Nephron progenitor cell (in vitro differentiated cells): ENCODE measurements around the gene TEPSIN.

ENCODE experiments used
- DNase-seq: peaks from one replicate; pipeline ENCODE4 v3.0.0; 2021
- H3K27ac Mint-ChIP-seq: 2 replicates; pipeline ENCODE4 v1.8.0; 2021; ENCODE audit warnings: mild to moderate bottlenecking, moderate library complexity, mixed read lengths
- H3K27me3 Mint-ChIP-seq: 2 replicates; pipeline ENCODE4 v1.8.0; 2021; ENCODE audit warnings: mild to moderate bottlenecking, low read depth, mixed read lengths; ENCODE audit not compliant: poor library complexity
- H3K36me3 Mint-ChIP-seq: 2 replicates; pipeline ENCODE4 v1.8.0; 2021; ENCODE audit warnings: low read depth, mixed read lengths
- H3K4me1 Mint-ChIP-seq: 2 replicates; pipeline ENCODE4 v1.8.0; 2021; ENCODE audit warnings: mixed read lengths
- H3K4me3 Mint-ChIP-seq: 2 replicates; pipeline ENCODE4 v1.8.0; 2021; ENCODE audit warnings: mild to moderate bottlenecking, moderate library complexity, mixed read lengths
- H3K9me3 Mint-ChIP-seq: 2 replicates; pipeline ENCODE4 v1.8.0; 2021; ENCODE audit warnings: mild to moderate bottlenecking, moderate library complexity, mixed read lengths
- TF ChIP-seq, protein P1 (sequence below): fragments of 200-600 bp; sonication (generic); IDR thresholded peaks from 2 replicates; pipeline ENCODE4 v1.5.0; 2021; ENCODE audit warnings: antibody characterized with exemption

The TEPSIN gene

DNA sequence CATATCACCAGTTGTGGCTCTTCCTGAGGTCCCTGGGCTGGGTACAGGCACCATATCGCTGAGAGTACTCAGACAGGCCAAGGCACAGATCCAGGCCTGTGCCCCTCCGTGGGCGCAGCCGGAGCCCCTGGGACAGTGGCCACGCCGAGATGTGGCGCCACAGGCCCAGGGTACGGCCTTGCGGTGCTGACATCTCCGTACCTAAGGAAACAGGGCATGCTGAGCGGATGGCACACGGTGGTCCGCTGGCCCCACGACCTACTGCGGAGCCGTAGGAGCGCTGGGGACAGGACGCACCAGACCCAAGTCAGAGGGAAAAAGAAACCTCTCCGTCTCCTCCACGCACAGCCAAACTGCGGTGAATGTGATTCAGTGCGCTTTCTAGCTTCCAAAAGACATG lies 26.7 kb upstream of the TEPSIN start:
- Mint-ChIP-seq H3K27me3 (peaks cover 3% of the 10 kb centered on the region), H3K27ac (peak overlapping the region; percentile 49), H3K36me3 (peaks cover 50% of the 10 kb centered on the region), H3K4me3 (no peak overlapping the region), H3K4me1 (peaks cover 30% of the 10 kb centered on the region), H3K9me3 (peaks cover 13% of the 10 kb centered on the region)
- TF ChIP-seq, protein P1, sequence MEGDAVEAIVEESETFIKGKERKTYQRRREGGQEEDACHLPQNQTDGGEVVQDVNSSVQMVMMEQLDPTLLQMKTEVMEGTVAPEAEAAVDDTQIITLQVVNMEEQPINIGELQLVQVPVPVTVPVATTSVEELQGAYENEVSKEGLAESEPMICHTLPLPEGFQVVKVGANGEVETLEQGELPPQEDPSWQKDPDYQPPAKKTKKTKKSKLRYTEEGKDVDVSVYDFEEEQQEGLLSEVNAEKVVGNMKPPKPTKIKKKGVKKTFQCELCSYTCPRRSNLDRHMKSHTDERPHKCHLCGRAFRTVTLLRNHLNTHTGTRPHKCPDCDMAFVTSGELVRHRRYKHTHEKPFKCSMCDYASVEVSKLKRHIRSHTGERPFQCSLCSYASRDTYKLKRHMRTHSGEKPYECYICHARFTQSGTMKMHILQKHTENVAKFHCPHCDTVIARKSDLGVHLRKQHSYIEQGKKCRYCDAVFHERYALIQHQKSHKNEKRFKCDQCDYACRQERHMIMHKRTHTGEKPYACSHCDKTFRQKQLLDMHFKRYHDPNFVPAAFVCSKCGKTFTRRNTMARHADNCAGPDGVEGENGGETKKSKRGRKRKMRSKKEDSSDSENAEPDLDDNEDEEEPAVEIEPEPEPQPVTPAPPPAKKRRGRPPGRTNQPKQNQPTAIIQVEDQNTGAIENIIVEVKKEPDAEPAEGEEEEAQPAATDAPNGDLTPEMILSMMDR, result no peak
- no peak for DNase-seq

DNA sequence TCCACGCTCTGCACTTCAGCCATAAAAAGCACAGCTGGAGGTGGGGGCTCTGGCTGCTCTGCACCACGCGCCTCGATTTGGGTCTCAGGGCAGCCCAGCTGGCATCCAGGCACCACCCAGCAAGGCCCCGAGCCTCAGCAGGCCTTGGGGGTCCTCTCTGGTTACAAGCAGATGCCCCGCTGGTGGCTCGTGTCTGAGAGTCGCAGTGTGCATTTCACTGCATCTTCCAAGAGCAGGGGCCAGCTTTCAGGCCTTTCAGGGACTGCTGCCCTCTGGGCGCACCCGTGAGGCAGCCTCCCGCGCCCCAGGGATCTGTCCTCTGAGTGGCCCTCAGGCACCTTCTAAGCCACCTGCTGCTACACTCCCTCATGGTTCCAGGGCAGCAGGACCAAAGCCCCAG lies 25.8 kb upstream of the TEPSIN start:
- no peak for DNase-seq
- Mint-ChIP-seq H3K36me3 (peaks cover 43% of the 10 kb centered on the region), H3K4me1 (peaks cover 30% of the 10 kb centered on the region), H3K27me3 (no peaks in the 10 kb centered on the region), H3K27ac (no peak overlapping the region), H3K4me3 (no peak overlapping the region), H3K9me3 (peaks cover 13% of the 10 kb centered on the region)
- TF ChIP-seq, protein P1, result no peak

DNA sequence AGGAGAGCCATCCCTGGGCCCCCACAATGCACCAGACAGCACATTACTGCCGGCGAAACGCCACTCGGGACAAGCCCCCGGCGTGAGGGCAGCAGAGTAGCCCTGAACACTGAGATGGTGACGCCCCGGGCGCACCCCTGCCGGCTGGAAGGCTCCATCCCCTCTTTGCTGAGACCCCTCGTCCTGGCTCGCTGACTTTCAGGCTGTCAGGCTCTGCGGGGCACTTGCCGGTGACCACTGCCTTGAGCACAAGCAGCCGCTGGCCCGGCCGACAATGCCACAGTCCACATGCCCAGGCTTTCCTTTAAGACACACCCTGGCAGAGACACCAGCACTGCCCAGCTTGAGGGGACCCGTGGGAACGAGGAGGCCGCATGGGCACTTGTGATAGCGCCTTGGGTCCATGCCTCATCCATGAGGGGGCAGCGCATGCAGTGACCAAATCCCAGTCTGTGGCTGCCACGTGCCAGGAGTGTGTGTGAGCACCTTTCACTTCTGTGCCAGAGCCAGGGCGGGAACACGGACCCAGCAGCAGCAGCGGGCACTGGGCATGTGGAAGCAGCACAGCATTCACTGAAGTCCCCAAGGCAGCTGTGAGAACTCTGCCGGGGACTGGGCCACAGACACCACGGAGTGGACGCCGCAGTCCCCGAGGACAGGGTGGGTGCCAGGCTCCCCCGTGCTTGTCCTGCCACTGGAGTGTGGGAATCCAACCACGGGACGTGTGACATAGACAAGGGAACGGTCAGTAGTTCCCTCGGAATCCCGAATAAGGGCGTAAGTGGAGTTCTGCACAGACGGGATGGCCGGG lies 24.7 kb upstream of the TEPSIN start:
- DNase-seq, result no peak
- peaks cover 34% of the 10 kb centered on the region for H3K4me1 Mint-ChIP-seq
- no peak overlapping the region for H3K4me3 Mint-ChIP-seq
- H3K9me3 Mint-ChIP-seq, result peaks cover 7% of the 10 kb centered on the region
- peaks cover 32% of the 10 kb centered on the region for H3K36me3 Mint-ChIP-seq
- no peaks in the 10 kb centered on the region for H3K27me3 Mint-ChIP-seq
- TF ChIP-seq, protein P1, result no peak
- no peak overlapping the region for H3K27ac Mint-ChIP-seq

DNA sequence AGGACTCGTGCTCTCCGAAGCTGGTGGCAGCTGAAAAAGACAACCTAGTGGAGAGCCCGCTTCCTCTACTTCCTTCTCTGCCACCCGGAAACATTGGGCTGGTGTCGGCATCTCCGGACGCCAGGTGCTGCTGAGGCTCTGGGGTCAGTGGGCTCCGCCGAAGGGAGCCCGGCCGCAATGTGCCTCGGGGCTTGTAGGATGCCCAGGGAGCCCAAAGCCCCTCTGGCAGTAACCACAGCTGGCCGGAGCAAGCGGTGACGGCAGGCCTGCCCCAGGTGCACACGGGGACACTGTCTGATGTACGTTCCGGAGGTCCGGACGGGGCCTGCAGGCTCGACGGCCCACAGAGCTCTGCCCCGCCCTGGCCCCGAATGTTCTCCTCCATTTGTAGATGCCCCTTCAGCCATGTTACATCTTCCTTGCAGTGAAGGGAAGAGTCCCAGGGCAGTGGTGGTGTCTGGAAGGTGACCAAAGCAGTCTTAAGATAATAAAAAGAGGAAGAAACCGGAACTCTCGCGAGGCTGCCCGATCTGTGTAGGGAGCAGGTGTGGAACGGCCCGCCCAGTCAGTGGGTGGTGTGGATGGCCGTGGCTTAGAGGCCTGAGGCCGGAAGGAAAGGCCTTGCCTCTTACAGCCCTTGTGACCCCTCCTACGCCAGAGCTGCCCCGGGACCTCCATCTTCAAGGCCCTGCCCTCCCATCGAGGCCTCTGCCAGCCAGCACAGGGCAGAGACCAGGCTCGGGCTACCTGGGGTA lies 22.9 kb upstream of the TEPSIN start:
- peaks cover 18% of the 10 kb centered on the region for H3K36me3 Mint-ChIP-seq
- peaks cover 36% of the 10 kb centered on the region for H3K4me1 Mint-ChIP-seq
- H3K9me3 Mint-ChIP-seq, result no peaks in the 10 kb centered on the region
- H3K27me3 Mint-ChIP-seq, result no peaks in the 10 kb centered on the region
- TF ChIP-seq, protein P1, result no peak
- H3K4me3 Mint-ChIP-seq, result no peak overlapping the region
- no peak overlapping the region for H3K27ac Mint-ChIP-seq
- no peak for DNase-seq

DNA sequence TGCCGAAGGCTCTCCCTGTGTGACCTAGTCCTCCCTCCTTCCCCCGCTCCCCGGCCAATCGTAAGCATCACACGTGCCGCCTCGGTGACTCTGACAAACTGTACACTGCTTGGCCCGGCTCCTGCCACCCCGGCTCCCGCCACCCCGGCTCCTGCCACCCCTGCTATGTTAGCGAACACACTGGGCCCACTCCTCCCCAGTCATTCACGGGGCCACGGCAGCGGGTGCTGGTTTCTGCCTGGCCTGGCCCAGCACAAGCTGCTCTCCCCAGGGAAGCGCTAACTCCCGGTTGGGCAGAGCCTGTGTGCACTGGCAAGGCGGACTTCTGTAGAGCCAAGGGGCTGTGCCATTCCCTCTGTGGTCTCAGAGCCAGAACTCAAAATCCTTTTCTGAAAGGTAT lies 22.2 kb upstream of the TEPSIN start:
- peaks cover 2% of the 10 kb centered on the region for H3K27me3 Mint-ChIP-seq
- no peak overlapping the region for H3K4me3 Mint-ChIP-seq
- TF ChIP-seq, protein P1, result no peak
- peaks cover 36% of the 10 kb centered on the region for H3K4me1 Mint-ChIP-seq
- DNase-seq, result no peak
- H3K9me3 Mint-ChIP-seq, result no peaks in the 10 kb centered on the region
- H3K27ac Mint-ChIP-seq, result no peak overlapping the region
- peaks cover 16% of the 10 kb centered on the region for H3K36me3 Mint-ChIP-seq
